ENCODE results near the gene TRERF1. TPM values are rescaled to one million over a fixed set of nuclear protein-coding genes. Genes with fewer than 3 reads are reported as not detected.

Gene TRERF1
- total RNA-seq, 1 donor from 2014 or later = 7.9 TPM

- H3K4me3 Mint-ChIP-seq (ENCODE audit: low read depth) = no peak overlapping the region
- TF ChIP-seq CTCF (IDR thresholded peaks at IDR 0.05; ENCODE audit: unreplicated experiment) = no peak
- no peak overlapping the region for H3K27ac Mint-ChIP-seq
- H3K9me3 Mint-ChIP-seq (ENCODE audit: low read depth) = peaks cover 14% of the 10 kb centered on the region
- DNase-seq (ENCODE audit: low spot score, unreplicated experiment) = no peak
- H3K4me1 Mint-ChIP-seq (ENCODE audit: low read depth) = peaks cover 8% of the 10 kb centered on the region
- H3K36me3 Mint-ChIP-seq (ENCODE audit: insufficient read depth) = peaks cover 5% of the 10 kb centered on the region
- peaks cover 6% of the 10 kb centered on the region for H3K27me3 Mint-ChIP-seq
These were observed 131.0 kb downstream of the TRERF1 start for GRCh38 chr6:42320762-42321161.

DNA sequence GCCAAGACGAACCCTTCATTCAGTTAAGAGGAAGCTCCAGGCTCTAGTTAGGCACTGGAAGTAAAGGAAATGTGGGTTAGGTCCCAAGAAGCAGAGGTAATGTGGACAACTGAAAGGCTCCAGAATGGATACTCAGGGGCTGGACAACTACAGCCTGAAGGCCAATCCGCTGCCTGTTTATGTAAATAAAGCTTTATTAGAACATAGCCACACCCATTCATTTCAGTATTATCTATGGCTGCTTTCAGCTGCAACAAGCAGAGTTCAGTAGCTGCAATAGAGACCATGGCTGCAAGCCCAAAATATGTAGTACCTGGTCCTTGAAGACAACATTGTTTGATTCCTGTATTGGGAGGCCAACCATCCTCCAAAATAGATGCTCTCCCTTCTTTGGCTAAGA is 133.2 kb downstream of the TRERF1 start:
- Mint-ChIP-seq H3K4me3 (ENCODE audit: low read depth) (no peak overlapping the region), H3K9me3 (ENCODE audit: low read depth) (peaks cover under 1% of the 10 kb centered on the region), H3K27ac (no peak overlapping the region), H3K36me3 (ENCODE audit: insufficient read depth) (no peaks in the 10 kb centered on the region), H3K27me3 (peaks cover under 1% of the 10 kb centered on the region), H3K4me1 (ENCODE audit: low read depth) (peaks cover 10% of the 10 kb centered on the region)
- no peak for TF ChIP-seq CTCF (IDR thresholded peaks at IDR 0.05; ENCODE audit: unreplicated experiment)
- no peak for DNase-seq (ENCODE audit: low spot score, unreplicated experiment)

DNA sequence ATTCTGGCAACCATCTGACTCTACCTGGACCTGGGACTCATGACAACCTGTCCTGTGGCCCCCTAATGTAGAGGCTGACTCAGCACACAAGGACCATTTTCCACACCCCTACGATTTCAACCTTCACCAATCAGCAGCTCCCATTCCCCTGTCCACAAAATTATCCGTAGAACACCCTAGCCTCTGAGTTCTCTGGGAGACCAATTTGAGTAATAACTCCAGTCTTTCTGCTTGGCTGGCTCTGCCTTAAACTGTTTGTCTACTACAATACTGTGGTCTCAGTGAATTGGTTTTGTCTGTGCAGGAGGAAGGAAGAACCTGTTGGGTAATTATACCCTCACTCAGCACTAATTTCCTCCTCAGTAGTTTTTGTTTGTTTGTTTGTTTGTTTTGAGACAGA is 134.7 kb downstream of the TRERF1 start:
- Mint-ChIP-seq H3K27ac (no peak overlapping the region), H3K36me3 (ENCODE audit: insufficient read depth) (no peaks in the 10 kb centered on the region), H3K27me3 (no peaks in the 10 kb centered on the region), H3K9me3 (ENCODE audit: low read depth) (no peaks in the 10 kb centered on the region), H3K4me3 (ENCODE audit: low read depth) (no peak overlapping the region), H3K4me1 (ENCODE audit: low read depth) (peaks cover 10% of the 10 kb centered on the region)
- TF ChIP-seq CTCF (IDR thresholded peaks at IDR 0.05; ENCODE audit: unreplicated experiment) = no peak
- DNase-seq (ENCODE audit: low spot score, unreplicated experiment) = no peak

DNA sequence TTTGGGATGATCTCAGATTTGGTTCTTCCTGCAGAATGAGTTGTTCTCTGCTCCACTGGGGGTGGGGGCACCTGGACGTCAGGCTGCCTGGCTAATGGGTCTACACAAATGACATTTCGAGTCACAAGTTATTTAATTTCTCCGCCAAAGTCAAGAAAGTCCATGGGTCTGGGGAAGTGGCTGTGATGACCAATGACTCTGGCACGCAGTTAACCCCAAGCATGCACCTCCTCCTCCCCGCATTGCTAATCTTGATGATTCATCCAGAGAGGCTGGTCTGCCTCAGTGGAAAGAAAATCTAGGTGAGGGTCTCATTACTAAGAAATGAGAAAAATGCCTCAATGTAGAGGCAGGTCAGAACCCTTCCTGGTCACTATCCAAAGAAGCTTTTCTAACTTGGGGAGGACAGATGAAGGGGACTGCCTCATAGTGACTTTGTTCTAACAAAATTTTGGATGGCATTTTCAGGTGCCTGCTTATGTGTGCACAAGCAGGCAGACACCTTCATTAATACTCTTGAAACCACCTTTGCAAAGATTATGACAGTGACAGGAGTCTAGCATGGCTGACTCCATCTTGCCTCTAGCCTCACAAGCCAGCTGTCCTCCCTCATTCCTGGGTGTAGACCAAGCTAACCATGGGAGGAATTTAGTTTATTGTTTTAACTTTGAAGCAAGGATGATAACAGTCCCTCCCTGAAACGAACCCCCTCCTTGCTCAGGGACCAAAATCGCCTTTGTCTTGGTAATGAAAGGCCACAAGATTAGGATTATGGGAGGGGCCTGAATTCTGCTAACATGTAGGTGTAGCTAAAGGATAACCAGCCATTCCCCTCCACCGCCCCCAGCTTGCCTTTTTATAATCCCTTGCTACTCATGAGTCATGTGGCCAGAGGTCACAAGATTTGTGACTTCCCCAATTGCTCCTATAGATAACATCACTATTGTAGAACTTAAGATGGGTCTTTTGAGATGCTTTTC is 135.4 kb downstream of the TRERF1 start:
- H3K4me3 Mint-ChIP-seq (ENCODE audit: low read depth) = no peak overlapping the region
- H3K4me1 Mint-ChIP-seq (ENCODE audit: low read depth) = peaks cover 10% of the 10 kb centered on the region
- no peaks in the 10 kb centered on the region for H3K27me3 Mint-ChIP-seq
- no peaks in the 10 kb centered on the region for H3K36me3 Mint-ChIP-seq (ENCODE audit: insufficient read depth)
- DNase-seq (ENCODE audit: low spot score, unreplicated experiment) = no peak
- TF ChIP-seq CTCF (IDR thresholded peaks at IDR 0.05; ENCODE audit: unreplicated experiment) = no peak
- no peaks in the 10 kb centered on the region for H3K9me3 Mint-ChIP-seq (ENCODE audit: low read depth)
- H3K27ac Mint-ChIP-seq = no peak overlapping the region

- Mint-ChIP-seq H3K36me3 (ENCODE audit: insufficient read depth) (no peaks in the 10 kb centered on the region), H3K4me3 (ENCODE audit: low read depth) (no peak overlapping the region), H3K27ac (no peak overlapping the region), H3K27me3 (no peaks in the 10 kb centered on the region), H3K4me1 (ENCODE audit: low read depth) (peaks cover 10% of the 10 kb centered on the region), H3K9me3 (ENCODE audit: low read depth) (no peaks in the 10 kb centered on the region)
- no peak for DNase-seq (ENCODE audit: low spot score, unreplicated experiment)
- no peak for TF ChIP-seq CTCF (IDR thresholded peaks at IDR 0.05; ENCODE audit: unreplicated experiment)
These were observed 136.3 kb downstream of the TRERF1 start for GRCh38 chr6:42315259-42315990.
